Fibroblast of lung (primary cell): ENCODE data around the gene WDPCP. TPM values are rescaled to one million over a fixed set of nuclear protein-coding genes. Genes with fewer than 3 reads are reported as not detected.
A peak's percentile ranks its signal among the peaks of the same experiment; 100 is the strongest.

Source experiments
- DNase-seq, 2 donors: peaks; one replicate each; pipeline versions ENCODE4 v3.0.0 to v3.0.0-alpha.2; 2010; ENCODE audit warnings: low read depth in 2 of 2
- H2AFZ ChIP-seq: 2 replicates; pipeline ENCODE4 v1.5.1; 2012; ENCODE audit warnings: low read length, control low read depth, inconsistent platforms
- H3K27ac ChIP-seq: 2 replicates; pipeline ENCODE4 v1.5.1; 2011; ENCODE audit warnings: low read length, control low read depth; ENCODE audit not compliant: insufficient read depth
- H3K27me3 ChIP-seq: 2 replicates; pipeline ENCODE4 v1.5.1; 2011; ENCODE audit warnings: mild to moderate bottlenecking, low read length; ENCODE audit not compliant: control insufficient read depth, insufficient read depth
- H3K36me3 ChIP-seq: 2 replicates; pipeline ENCODE4 v1.5.1; 2011; ENCODE audit warnings: low read length; ENCODE audit not compliant: control insufficient read depth, insufficient read depth
- H3K4me1 ChIP-seq: 2 replicates; pipeline ENCODE4 v1.5.1; 2011; ENCODE audit warnings: low read length; ENCODE audit not compliant: control insufficient read depth, insufficient read depth; ENCODE audit errors: extremely low read depth
- H3K4me2 ChIP-seq: 2 replicates; pipeline ENCODE4 v1.5.1; 2011; ENCODE audit warnings: low read length, control low read depth; ENCODE audit not compliant: insufficient read depth; ENCODE audit errors: extremely low read depth
- H3K4me3 ChIP-seq, 4 experiments: fragments of 200-600 bp in 1 of 4; sonication (generic) in 1 of 4; replicated peaks in 1 of 4; 2 replicates each; pipeline ENCODE4 v1.5.1; 2011 to 2016; ENCODE audit warnings: low read length in 4 of 4, low read depth in 3 of 4, mild to moderate bottlenecking in 3 of 4, control low read depth in 2 of 4, inconsistent platforms in 1 of 4, mixed read lengths in 1 of 4; ENCODE audit not compliant: insufficient read depth in 1 of 4; ENCODE audit errors: control extremely low read depth in 1 of 4
- H3K79me2 ChIP-seq: 2 replicates; pipeline ENCODE4 v1.5.1; 2012; ENCODE audit warnings: mild to moderate bottlenecking, low read length, inconsistent platforms; ENCODE audit not compliant: control insufficient read depth, insufficient read depth
- H3K9ac ChIP-seq: 2 replicates; pipeline ENCODE4 v1.5.1; 2011; ENCODE audit warnings: mild to moderate bottlenecking, low read length, control low read depth; ENCODE audit not compliant: insufficient read depth
- H3K9me3 ChIP-seq: 2 replicates; pipeline ENCODE4 v1.5.1; 2012; ENCODE audit warnings: low read depth, low read length; ENCODE audit not compliant: control insufficient read depth, insufficient read depth
- H4K20me1 ChIP-seq: 2 replicates; pipeline ENCODE4 v1.5.1; 2011; ENCODE audit warnings: low read length; ENCODE audit not compliant: control insufficient read depth, insufficient read depth; ENCODE audit errors: extremely low read depth
- CTCF ChIP-seq, 2 donors: IDR thresholded peaks in 1 of 2; conservative IDR thresholded peaks in 1 of 2; 1 replicate in 1 of 2; 2 replicates in 1 of 2; pipeline ENCODE4 v1.5.1; 2011 to 2012; ENCODE audit warnings: low read length in 2 of 2, control low read depth in 1 of 2, inconsistent platforms in 1 of 2, low read depth in 1 of 2, mild to moderate bottlenecking in 1 of 2
- EZH2 ChIP-seq: IDR thresholded peaks from 2 replicates; pipeline ENCODE4 v1.5.1; 2012; ENCODE audit warnings: low read length, control low read depth, mild to moderate bottlenecking; ENCODE audit errors: missing control alignments
- polyA plus RNA-seq, 2 donors: library from polyadenylated mRNA; depleted of rRNA in 1 of 2; stranded (reverse) in 1 of 2; unstranded in 1 of 2; fragments of >200 nt; gene quantifications; 2 replicates each; pipeline ENCODE4 v1.2.1, GENCODE V29; 2011 to 2012; ENCODE audit warnings: missing spikeins in 1 of 2
- total RNA-seq: library from RNA; depleted of rRNA; stranded (reverse); fragments of >200 nt; gene quantifications from 2 replicates; pipeline ENCODE4 v1.2.1, GENCODE V29; 2014

Gene WDPCP
- total and polyA plus RNA-seq, 2 donors (not counting 1 experiment from before 2014, with no cell fraction given): 5.2 to 8.4 TPM

- no peak overlapping the region for H3K4me3 ChIP-seq
- H3K27ac ChIP-seq: no peak overlapping the region
- DNase-seq: peak in 1 of 2 donors; percentile 8
- TF ChIP-seq CTCF (conservative IDR thresholded peaks at IDR 0.05 in 1 of 2, IDR thresholded peaks at IDR 0.05 in 1 of 2; ENCODE audit: low read depth in 1 of 2, low read length in 2 of 2) (no peak), EZH2 (no peak)
- no peaks in the 10 kb centered on the region for H3K9me3 ChIP-seq
- no peaks in the 10 kb centered on the region for H3K4me1 ChIP-seq
- H3K9ac ChIP-seq: no peak overlapping the region
- no peak overlapping the region for H3K4me2 ChIP-seq
- H3K27me3 ChIP-seq: no peaks in the 10 kb centered on the region
- no peaks in the 10 kb centered on the region for H4K20me1 ChIP-seq
- no peaks in the 10 kb centered on the region for H3K36me3 ChIP-seq
- no peaks in the 10 kb centered on the region for H3K79me2 ChIP-seq
- H2AFZ ChIP-seq: no peak overlapping the region
These were observed 153.2 kb downstream of the WDPCP start for GRCh38 chr2:63435070-63435469.

- H3K79me2 ChIP-seq: no peaks in the 10 kb centered on the region
- H3K4me1 ChIP-seq: no peaks in the 10 kb centered on the region
- H3K36me3 ChIP-seq: no peaks in the 10 kb centered on the region
- no peak overlapping the region for H3K27ac ChIP-seq
- no peak overlapping the region for H3K9ac ChIP-seq
- H3K4me3 ChIP-seq: no peak overlapping the region
- no peak overlapping the region for H2AFZ ChIP-seq
- H3K27me3 ChIP-seq: no peaks in the 10 kb centered on the region
- H4K20me1 ChIP-seq: no peaks in the 10 kb centered on the region
- no peak for TF ChIP-seq EZH2
- no peak for TF ChIP-seq CTCF (conservative IDR thresholded peaks at IDR 0.05 in 1 of 2, IDR thresholded peaks at IDR 0.05 in 1 of 2; ENCODE audit: low read depth in 1 of 2, low read length in 2 of 2)
- H3K4me2 ChIP-seq: no peak overlapping the region
- no peaks in the 10 kb centered on the region for H3K9me3 ChIP-seq
- no peak for DNase-seq
These were observed 154.0 kb downstream of the WDPCP start for GRCh38 chr2:63434024-63435001.

GRCh38 chr2:63432373-63432772 is 155.9 kb downstream of the WDPCP start:
- Histone ChIP-seq H3K27me3 (no peaks in the 10 kb centered on the region), H2AFZ (no peak overlapping the region), H3K9me3 (no peaks in the 10 kb centered on the region), H3K4me2 (no peak overlapping the region), H3K36me3 (no peaks in the 10 kb centered on the region), H3K27ac (no peak overlapping the region), H3K4me3 (no peak overlapping the region), H3K9ac (no peak overlapping the region), H4K20me1 (no peaks in the 10 kb centered on the region), H3K4me1 (no peaks in the 10 kb centered on the region), H3K79me2 (no peaks in the 10 kb centered on the region)
- DNase-seq: peak; percentile 23 to 55
- TF ChIP-seq CTCF (conservative IDR thresholded peaks at IDR 0.05 in 1 of 2, IDR thresholded peaks at IDR 0.05 in 1 of 2; ENCODE audit: low read depth in 1 of 2, low read length in 2 of 2) (no peak), EZH2 (no peak)
